HG03575 (cell line): ENCODE results near the gene NUDT19.
"Not testable (repeated sequence)": the region's sequence is repeated elsewhere in the genome, so short reads cannot be mapped to it uniquely, and the experiment has no call there.

ENCODE experiments used
- ATAC-seq: cut with Tn5 transposase; IDR thresholded peaks from one replicate; pipeline ENCODE4 v1.9.1; 2021; ENCODE audit not compliant: unreplicated experiment, insufficient number of reproducible peaks, low FRiP score; ENCODE audit errors: extremely low read depth

The NUDT19 gene

DNA sequence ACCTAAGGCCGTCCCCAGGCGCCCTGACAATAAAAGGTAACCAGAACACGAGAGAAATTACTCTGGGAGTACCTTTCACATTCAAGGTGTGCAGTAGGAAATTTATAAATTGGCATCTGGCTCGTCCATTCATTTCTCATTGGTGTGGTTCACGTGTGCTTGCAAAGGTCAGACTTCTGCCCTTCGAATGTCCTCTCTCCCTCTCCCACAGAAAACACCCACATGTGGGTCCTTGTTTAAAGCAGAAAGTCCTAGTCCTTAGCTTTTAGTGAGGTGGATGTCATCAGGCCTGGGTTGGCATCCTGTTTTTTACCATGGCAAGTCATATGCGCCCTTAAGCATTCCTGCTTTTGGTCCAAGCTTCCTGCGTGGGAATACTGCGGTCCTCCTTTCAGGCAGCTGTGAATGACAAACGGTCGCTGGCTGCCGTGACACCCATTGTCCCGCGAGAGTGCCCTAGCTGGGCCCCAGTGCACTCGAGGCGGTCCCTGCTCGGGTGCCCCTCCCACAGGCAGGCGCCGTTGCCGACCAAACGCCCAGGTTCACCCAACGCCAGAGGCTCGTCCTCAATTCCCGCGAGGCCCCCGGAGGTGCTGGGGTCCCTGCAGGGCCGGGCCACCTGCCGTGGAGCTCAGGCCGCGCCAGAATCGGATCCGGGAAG is at the start of gene NUDT19:
Gene NUDT19, plus strand, starts transcription at position 531 of the 661 bp plus-strand sequence. CDS start 140 bp downstream, outside the sequence.
- no peak for ATAC-seq

DNA sequence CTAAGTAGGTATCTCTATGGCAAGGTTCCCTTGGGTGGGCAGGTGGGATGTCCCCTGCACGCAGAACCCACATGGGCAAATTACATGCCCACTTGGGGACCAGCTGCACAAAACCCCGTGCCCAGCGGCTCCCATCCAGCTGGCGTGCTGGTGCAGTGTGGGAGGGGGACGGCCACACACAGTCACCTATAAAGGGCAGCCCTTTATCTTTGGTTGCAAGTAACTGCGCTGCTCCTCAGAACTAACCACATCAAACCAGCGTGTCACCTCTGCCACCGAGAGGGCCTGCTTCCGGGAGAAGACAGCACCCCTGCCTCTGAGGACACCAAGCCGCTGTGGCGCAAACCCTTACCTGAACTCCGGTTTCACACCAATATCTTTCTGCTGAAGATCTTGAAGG is 48.9 kb upstream of the NUDT19 start:
- ATAC-seq, result no peak

DNA sequence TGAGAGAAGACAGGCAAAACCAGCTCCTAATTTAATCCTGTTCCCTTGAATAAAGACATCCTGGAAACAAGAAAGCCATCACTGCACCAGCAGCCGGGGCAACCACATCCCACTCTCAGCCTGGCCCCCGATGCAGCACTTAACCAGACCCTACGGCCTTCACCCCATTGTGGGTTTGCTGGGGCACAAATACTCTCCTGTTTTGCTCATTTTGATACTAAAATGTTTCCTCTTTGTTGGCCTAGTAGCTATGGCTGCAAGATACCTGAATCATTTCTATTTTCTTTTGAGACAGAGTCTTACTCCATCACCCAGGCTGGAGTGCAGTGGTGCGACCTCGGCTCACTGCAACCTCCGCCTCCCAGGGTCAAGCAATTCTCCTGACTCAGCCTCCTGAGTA is 45.1 kb upstream of the NUDT19 start:
- ATAC-seq, result no peak

DNA sequence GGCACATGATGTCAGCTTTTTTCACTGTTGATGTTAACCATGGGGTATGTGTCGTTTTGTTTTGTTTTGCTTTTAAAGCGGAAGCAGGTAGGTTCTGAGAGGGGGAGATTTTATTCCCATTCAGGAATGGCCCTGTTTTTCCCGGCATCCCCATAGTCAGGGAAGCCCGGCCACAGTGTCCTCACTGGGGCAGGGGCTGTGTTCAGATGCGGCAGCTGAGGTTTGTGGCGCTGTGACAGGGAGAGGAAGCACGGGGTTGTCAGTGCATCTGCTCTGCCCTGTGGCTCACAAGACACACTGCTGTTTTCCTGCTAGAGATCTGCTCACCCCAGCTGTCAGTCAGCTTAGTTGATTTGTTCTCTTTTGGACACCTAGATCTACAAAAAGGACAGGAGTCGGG is 44.3 kb upstream of the NUDT19 start:
- no peak for ATAC-seq

DNA sequence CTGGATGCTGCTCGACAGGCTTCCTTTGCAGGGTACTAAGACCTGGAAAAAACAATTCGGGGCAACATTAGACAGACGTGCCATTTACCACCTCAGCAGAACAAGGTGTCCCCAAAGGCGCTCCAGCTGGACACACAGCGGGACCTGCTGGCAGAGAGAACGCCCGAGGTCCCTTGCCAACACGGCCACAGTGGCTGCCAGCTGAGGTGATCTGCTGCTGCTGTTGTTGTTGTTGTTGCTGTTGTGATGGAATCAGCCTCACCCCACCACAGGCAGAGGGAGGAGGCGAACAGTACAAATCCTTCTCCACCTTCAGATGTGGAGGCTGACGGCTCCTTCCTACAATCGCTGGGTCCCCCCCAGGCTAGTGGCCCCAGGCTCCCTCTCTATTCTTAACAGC is 41.9 kb upstream of the NUDT19 start:
- no peak for ATAC-seq

DNA sequence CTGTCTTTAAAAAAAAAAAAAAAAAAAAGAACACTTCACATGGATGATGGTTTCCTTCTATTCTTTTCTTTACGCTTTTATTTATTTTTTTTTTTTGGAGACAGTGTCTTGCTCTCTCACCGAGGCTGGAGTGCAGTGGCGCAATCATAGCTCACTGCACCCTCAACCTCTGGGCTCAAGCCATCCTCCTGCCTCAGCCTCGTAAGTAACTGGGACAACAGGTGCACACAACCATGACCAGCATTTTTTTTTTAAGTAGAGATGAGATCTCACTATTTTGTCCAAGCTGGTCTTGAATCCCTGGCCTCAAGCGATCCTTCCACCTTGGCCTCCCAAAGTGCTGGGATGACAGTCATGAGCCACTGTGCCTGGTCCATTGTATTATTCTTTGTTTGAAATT is 41.0 kb upstream of the NUDT19 start:
- ATAC-seq, result no peak

DNA sequence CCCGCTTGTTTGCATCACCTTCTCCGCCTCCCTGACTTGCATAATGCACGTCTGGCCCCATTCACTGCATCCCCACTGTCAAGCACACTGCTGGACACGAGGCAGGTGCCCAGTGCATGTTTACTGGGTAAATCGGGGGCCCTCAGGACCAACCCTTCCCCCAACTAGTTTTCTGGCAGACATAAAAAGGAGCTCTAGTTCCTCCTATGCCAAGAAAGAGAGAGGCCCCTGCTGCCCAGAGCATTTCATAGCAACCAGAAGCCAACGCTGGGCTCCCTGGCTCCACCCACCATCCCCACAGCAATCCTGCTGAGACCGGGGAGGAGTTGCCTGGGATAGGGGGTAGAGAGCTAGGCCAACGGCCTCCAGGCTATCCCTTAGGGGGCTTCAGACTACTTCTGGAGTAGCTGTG is 39.9 kb upstream of the NUDT19 start:
- no peak for ATAC-seq

DNA sequence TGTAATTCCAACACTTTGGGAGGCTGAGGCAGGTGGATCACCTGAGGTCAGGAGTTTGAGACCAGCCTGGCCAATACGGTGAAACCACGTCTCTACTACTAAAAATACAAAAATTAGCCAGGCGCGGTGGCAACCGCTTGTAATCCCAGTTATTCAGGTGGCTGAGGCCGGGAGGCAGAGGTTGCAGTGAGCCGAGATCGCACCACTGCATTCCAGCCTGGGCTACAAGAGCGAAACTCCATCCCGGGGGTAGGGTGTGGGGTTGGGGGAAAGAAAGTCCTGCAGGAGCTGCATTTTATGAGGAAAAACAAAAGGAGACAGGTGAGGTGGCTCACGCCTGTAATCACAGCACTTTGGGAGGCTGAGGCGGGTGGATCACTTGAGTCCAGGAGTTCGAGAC is 39.3 kb upstream of the NUDT19 start:
- not testable (repeated sequence) for ATAC-seq

DNA sequence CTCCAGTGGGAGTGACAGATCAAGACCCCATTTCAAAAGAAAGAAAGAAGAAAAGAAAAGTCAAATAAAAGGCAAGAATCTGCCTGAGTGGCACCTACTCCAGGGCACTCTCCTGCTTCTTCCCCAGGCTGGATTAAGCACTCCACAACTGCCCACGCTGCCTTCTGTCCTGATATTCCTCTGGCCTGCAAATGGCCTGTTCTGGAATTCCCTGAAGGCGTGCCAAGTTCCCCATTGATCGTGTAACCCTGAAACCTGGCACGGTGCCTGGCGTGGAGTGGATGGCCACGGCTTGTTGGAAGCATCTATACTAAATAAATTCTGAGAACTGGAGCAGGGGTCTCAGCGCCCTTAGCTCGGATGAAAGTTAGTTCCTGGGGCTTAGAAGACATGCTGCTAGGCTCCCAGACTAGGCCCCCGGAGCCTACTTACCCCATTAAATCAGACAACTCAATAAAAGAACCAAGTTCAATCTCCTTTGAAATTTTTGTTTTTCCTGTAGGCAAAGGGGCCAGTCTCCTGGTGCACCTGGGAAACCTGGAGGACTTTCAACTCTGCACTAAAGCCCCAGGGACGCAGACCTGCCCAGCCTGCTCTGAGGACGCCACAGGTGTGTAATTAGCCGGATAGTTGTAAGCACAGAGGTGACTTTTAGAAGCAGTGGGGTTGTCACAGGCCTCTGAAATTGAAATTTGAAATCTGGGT is 38.6 kb upstream of the NUDT19 start:
- ATAC-seq, result no peak

DNA sequence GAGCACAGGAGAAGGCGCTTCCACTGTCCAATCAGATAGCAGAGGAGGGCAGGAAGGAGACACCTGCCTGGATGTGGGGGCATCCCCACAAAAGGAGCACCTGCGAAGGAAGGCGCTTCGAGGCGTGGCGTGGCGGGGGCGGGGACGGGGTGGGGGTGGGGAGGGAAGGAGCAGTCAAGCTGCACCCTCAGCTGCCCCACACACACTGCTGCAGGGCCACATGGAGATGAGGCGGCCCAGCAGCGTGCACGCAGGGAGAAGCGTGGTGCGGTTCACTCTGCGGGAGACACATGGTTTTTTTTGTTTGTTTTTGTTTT is 38.1 kb upstream of the NUDT19 start:
- no peak for ATAC-seq

DNA sequence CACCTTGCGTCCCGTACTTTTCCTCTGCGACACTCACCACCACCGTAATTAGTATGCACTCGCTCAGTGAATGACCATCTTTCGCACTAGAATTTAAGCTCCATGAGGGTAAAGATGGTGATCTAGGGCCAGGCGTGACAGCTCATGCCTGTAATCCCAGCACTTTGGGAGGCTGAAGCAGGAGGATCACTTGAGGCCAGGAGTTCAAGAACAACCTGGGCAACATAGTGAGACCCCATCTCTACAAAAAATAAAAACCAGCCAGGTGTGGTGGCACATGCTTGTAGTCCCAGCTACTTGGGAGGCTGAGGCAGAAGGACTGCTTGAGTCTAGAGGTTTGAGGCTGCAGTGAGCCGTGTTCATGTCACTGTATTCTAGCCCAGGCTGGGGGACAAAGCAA is 35.2 kb upstream of the NUDT19 start:
- not testable (repeated sequence) for ATAC-seq

DNA sequence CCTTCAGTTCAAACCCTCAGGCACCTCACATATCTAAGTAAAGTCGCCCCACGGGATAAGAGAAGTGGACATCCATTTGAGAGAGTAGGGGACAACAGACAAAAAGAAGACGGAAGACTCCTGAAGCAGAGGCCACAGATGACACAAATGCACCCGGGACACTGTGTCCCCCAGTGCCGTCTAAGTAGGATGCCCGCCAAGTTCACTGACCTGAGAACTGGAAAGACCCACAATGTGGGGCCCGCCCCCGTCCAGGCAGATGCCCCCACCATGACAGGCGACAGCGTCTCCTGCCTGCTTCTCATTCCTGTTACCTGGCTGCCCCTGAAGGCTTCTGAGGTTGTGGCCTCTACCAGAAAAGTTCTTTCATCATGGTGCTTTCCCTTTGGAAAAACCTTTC is 33.5 kb upstream of the NUDT19 start:
- ATAC-seq, result no peak

DNA sequence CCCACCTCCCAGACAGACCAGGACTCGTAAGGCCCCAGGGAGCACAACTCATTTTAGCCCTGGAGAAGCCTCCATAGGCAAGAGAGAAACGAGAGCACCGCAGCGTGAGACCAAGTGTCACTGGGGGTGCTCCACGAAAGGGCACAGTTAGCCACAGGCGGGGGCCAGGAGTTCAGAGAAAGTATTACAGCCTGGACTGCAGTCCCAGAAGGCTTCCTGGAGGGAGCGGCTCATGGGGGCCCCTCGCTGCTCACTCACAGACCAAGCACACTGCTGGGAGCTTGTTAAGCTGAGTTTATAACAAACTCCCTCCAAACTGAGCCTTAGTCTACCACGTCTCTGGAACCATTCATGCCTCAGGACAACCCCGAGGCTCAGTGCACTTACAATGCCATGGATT is 33.1 kb upstream of the NUDT19 start:
- ATAC-seq, result no peak

DNA sequence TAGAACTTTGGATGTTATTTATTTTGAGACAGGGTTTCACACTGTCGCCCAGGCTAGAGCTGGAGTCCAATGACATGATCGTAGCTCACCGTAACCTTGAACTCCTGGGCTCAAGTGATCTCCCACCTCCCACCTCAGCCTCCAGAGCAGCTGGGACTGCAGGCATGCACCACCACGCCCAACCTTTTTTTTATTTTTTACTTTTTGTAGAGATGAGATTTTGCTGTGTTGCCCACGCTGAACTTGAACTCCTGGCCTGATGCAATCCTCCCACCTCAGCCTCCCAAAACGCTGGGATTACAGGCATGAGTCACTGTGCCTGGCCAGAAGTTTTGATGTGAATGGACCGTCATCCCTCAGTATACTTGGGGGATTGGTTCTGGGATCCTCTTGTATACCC is 30.3 kb upstream of the NUDT19 start:
- ATAC-seq, result no peak

DNA sequence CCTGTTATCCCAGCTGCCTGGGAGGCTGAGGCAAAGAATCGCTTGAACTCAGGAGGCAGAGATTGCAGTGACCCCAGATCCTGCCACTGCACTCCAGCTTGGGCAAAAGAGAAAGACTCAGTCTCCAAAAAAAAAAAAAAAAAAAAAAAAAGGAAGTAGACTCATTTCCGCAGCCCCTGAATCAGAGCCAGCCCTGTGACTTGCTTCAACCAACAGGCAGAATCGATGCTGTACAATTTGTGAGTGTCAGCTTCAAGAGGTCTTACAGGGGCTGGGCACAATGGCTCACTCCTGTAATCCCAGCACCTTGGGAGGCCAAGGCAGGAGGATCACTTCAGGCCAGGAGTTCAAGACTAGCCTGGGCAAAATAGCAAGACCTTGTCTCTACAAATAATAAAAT is 29.4 kb upstream of the NUDT19 start:
- ATAC-seq, result no peak

DNA sequence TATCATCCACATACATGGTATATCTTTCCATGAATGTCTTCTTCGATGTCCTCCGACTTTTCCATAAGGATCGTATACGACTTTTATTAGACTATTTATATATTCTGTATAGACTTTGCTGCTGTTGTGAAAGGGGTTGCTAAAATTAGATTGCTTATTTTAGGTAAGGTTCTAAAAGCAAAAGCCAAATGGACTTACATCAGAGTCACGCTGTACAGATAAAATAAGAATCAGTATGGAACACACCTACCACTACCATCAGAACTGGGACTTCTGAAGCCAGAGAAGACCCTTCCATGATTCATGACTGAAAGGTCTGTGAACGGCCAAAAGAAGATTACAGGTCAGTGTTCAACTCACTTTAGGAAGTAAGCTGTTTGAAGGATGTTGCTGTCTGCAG is 25.5 kb upstream of the NUDT19 start:
- ATAC-seq, result no peak

DNA sequence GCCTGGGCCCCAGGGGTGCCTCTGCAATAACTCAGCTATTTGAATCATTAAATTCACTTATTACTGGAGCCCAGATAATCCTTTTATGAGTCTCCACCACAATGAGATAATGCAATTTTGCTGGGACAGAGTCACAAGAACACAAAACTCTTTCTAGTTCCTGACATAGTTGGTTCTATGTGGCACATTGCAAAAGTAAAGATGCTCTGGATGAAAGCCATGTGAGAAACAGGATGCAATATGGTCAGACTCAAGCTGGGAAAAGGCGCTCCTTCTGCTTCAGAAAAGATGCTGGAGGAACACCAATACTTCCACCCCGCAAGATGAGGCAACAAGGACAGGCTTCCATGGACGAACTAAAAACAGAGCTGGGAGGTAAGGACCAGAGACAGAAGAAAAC is 22.3 kb upstream of the NUDT19 start:
- no peak for ATAC-seq

DNA sequence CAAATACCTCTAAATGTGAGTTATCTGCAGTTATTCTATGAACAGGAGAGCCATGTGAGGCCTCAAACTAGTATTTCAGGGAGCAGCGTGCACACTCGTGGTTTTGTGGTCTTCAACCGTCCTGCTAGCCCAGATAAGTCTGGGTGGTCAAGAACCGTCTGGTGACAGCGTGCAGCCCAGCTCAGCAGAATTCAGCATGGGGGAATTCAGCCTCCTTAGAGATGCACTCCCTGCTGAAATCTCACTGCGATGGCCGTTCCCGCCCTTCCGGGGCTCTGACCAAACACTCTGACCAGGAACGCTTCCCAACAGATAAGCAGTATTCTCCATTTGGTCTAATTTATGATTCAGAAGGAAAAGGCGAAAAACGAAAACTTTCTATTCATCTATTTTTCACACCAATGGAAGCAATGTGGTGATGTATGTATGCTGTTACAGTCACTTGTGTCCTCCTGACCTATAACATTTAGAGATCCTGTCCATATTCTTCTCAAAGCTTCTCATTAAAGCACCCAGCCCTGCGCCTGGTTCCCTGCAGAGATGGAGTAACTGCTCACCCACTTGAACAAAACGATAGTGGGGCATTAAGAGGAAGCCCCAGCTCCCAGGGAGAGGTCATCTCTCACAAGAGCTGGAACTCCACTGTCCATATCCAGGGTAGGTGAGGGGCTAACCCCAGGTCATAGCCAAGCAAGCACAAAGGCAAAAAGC is 19.6 kb upstream of the NUDT19 start:
- no peak for ATAC-seq

DNA sequence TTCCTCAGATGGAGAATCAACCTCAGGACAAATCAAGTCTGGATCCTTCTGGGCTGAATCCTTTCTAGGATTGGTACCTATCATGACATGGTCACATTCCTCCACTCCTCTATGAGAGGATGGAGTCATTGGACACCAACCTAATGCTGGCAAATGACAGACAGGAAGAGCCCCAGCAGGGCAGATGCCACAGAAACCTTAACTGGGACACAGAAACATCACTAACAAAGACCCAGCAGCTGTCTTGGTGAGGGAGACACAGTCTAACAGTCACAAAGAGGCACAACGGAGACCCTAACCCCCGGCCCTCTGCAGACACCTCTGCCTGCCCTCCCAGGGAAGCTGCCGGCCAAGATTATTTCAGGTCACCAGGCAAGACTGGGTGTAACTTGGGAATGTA is 18.8 kb upstream of the NUDT19 start:
- no peak for ATAC-seq

DNA sequence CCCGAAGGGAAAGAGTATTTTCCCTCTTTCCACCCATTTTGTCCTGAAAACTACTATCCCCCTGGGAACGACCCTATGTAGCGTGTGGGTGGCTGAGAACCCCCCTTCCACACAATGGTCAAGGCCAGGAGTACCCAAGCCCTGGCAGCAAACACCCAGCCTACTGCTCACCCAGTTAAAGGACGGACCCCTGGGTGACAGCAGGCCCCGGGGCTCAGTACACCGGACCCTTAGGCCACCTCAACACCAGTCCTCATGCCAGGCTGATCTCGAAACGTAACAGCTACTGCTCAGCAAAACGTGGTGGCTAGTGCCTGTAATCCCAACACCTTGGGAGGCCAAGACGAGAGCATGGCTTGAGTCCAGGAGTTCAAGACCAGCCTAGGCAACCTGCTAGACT is 18.0 kb upstream of the NUDT19 start:
- no peak for ATAC-seq
